ENCODE measurements around the gene GAPDHS. TPM values are rescaled to one million over a fixed set of nuclear protein-coding genes. Genes with fewer than 3 reads are reported as not detected.

Gene GAPDHS
- total RNA-seq, 1 experiment from 2014 or later: 3.6 TPM

GRCh38 chr19:35508129-35508528, 25.1 kb upstream of the GAPDHS start:
- in situ Hi-C loops (cut with HindIII; ENCODE audit: low pct_unique_long_range_greater_than_20kb, low sequenced_read_pairs): no loop called here
- no peak for DNase-seq (ENCODE audit: low read depth, low spot score)

GRCh38 chr19:35509018-35509652, 24.1 kb upstream of the GAPDHS start:
- no peak for DNase-seq (ENCODE audit: low read depth, low spot score)
- in situ Hi-C loops (cut with HindIII; ENCODE audit: low pct_unique_long_range_greater_than_20kb, low sequenced_read_pairs): no loop called here

DNA sequence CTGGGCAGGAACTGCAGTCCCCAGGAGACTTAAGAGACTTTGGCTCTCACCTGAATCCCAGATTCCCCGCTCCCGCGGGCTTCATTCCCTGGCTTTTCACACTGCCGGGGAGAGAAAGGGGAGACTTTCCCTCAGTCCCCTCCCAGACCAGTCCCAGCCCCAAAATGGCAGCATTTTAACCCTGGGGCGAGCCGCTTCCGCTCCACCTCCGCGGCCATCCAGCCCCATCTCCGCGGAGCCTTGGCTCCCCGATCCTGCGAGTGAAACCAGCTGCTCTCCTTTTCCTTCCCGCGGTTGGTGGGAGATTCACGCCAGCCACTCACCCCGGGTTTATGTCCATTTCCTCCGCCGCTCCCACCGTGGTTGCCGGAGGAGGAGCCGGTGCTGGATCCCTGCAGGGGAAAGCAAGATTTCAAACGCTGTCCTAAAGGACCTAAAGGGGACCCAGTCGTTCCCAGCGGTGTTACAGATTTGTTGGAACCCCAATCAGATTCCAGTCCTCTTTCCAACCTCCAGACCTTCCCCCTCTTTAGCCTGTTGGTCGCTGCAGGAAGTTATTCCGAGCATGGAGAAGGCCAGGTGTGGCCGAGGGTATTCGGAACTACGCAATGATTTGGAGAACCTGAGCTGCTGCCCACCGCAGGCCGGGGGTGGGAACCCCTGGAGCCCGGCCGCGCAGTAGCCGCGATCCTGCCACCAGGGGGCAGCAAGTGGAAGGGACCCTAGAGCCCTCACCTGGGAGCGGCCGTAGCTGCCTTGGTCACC, 23.2 kb upstream of the GAPDHS start:
- in situ Hi-C loops (cut with HindIII; ENCODE audit: low pct_unique_long_range_greater_than_20kb, low sequenced_read_pairs): no loop called here
- DNase-seq (ENCODE audit: low read depth, low spot score): peak; percentile 64

GRCh38 chr19:35510626-35510964, 22.7 kb upstream of the GAPDHS start:
- no peak for DNase-seq (ENCODE audit: low read depth, low spot score)
- in situ Hi-C loops (cut with HindIII; ENCODE audit: low pct_unique_long_range_greater_than_20kb, low sequenced_read_pairs): no loop called here

DNA sequence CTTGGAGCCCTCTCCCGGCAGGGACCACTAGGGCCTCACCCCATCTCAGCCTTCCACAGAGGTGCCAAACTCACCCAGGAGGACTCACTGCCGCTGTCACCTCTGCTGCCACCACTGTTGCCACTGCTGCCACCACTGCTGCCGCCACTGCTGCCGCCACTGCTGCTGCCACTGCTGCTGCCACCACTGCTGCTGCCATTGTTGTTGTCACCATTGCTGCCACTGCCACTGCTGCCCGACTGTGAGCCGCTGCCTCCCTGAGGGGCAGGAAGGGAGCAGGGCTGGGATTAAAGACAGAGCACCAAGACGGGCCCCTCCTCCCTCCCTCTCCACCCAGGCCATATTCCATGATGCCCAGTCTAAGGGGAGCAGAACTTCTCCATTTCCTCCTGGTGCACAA, 21.9 kb upstream of the GAPDHS start:
- DNase-seq (ENCODE audit: low read depth, low spot score): no peak
- in situ Hi-C loops (cut with HindIII; ENCODE audit: low pct_unique_long_range_greater_than_20kb, low sequenced_read_pairs): no loop called here

DNA sequence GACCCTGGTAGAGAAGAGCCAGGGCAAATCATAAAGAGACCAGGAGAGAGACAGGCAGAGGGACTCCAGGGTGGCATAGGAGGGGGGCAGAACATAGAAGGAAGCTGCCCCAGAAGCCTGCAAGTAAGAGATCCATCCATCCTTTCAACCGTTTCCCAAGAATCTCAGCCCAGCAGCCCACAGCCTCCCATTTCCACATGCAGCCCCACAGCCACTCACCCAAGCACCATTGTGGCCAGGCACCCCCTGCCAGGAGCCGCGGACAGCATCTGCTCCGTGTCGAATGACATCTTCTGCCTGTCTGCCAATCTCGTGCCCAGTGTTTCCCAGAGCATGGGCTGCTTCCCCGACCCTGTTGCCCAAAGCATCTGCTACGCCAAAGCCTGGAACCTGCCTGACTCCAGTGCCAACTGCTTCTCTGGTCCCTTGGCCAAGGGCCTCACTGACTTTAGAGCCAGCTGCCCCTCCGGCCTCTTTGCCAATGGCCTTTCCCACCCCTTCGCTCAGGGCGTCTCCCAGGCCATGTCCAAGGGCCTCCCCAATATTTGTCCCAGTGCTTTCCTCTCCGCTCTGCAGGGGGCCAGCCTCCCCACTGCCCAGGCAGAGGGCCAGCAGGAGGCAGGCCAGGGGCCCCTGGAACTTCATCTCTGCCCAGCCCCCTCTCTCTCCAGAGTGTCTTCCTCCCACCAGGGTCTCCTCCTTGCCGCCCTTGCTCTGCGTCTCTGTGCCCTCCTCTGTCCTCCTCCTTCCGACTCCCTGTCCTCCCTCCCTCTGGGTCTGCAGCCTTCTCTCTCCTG, 20.2 kb upstream of the GAPDHS start:
- in situ Hi-C loops (cut with HindIII; ENCODE audit: low pct_unique_long_range_greater_than_20kb, low sequenced_read_pairs): no loop called here

DNA sequence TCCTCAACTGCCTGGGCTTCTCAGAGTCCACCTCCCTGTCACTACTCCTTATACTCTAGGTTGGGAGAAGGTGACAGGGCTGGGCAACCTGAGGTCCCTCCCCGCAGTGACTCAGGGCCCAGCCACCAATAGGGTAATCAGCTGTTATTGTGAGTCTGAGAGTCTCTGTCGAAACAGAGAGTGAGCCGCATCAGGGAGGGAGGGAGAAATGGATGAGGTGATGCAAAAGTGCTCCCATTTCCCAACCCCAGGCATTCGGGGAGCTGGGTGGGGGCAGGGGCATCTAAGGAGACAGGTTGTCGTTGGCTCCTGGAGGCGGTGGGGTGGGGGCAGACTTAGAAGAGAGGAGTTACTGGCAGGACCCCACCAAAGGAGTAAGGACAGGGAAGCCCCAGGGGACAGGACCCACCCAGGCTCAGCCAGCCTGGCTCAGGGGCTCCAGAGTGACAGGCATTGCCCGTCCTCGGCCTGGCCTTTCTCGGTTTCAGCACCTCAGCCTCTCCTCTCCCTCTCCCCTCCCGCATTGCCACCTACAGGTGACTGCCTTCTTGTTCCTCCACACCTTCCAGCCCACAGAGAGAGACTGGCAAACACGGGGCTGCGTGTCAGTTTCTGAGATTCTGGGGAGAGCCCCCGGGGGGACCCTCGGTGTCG, 19.5 kb upstream of the GAPDHS start, which contains the start of gene DMKN:
TSS of gene DMKN (minus strand) at position 22 of the 654 bp plus-strand sequence. CDS start 174 bp downstream, outside the sequence.
- in situ Hi-C loops (cut with HindIII; ENCODE audit: low pct_unique_long_range_greater_than_20kb, low sequenced_read_pairs): no loop called here
- DNase-seq (ENCODE audit: low read depth, low spot score): no peak

More for the DNA sequence above, 20.2 kb upstream of the GAPDHS start:
- DNase-seq (ENCODE audit: low read depth, low spot score): no peak

DNA sequence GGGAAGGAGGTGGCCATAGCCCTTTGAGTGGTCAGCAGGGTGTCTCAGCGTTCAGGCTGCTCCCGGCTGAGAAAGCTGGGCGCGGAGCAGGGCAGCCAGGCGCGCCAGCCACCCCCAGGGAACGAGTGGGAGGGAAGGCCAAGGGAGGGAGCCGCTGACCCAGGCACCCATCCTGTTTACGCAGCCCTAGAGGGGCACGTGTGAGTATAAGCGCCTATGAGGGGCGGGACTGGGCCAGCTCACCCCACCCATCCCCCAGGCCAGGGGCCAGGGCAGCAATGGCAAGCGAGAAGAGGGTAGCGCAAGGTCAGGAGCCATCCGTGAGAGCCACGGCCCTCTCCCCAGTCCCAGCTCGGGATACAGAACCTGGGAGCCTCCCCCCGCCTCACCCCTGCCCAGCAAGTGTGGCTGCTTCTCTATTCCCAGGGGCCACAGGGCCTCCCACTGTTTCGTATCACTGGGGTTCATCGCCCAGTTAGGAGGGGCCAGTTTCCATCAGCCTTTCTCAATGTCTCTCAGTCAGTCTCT, 18.9 kb upstream of the GAPDHS start:
- in situ Hi-C loops (cut with HindIII; ENCODE audit: low pct_unique_long_range_greater_than_20kb, low sequenced_read_pairs): no loop called here
- DNase-seq (ENCODE audit: low read depth, low spot score): no peak

- in situ Hi-C loops (cut with HindIII; ENCODE audit: low pct_unique_long_range_greater_than_20kb, low sequenced_read_pairs): no loop called here
- no peak for DNase-seq (ENCODE audit: low read depth, low spot score)
Measured at GRCh38 chr19:35516310-35516709, 16.9 kb upstream of the GAPDHS start.

DNA sequence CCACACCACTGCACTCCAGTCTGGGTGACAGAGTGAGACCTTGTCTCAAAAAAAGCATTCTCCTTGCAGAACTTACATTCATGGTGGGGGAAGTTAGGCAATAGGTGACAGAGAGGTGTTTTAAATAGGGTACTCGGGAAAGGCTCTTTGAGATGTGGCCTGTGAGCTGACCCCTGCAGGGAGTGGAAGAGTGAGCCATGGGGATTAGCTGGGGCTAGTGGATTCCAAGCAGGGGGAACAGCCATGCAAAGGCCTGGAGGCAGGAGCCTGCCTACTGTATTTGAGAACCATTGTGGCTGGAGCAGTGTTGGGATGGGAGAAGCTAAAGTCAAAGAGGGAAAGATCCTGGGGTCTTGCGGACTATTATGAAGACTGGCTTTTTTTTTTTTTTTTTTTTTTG, 15.9 kb upstream of the GAPDHS start:
- in situ Hi-C loops (cut with HindIII; ENCODE audit: low pct_unique_long_range_greater_than_20kb, low sequenced_read_pairs): no loop called here
- DNase-seq (ENCODE audit: low read depth, low spot score): no peak

GRCh38 chr19:35518313-35518712, 14.9 kb upstream of the GAPDHS start:
- in situ Hi-C loops (cut with HindIII; ENCODE audit: low pct_unique_long_range_greater_than_20kb, low sequenced_read_pairs): no loop called here
- DNase-seq (ENCODE audit: low read depth, low spot score): peak; percentile 90

- DNase-seq (ENCODE audit: low read depth, low spot score): no peak
- in situ Hi-C loops (cut with HindIII; ENCODE audit: low pct_unique_long_range_greater_than_20kb, low sequenced_read_pairs): no loop called here
Measured at GRCh38 chr19:35519291-35519690, 14.0 kb upstream of the GAPDHS start.

DNA sequence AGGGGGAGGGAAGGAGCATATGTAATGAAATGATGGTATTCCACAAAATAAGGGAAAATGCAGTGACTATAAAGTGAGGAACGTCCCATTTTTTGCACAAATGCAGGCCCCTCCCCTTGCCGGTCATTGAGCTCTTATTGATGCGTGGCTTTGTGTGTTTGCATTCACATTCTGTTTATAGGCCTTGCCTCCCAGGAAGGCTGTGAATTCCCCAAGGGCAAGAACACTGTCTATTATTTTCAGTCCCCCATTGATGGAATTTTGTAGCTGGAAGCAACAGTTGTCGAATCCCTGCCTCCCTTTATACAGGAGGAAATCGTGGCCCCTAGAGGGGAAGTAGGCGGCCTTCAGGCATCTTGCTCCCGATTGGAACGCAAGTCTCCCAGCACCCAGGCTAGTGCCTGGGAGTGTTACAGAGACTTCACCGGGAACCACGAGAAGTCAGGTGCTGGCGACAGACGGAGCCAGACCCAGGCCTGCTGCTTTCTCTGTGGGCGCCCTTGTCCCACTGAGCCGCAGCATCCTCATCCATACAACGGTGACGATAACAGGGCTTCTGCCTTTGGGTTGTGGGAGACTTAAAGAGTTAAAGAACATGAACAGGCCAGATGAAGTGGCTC, 12.0 kb upstream of the GAPDHS start:
- in situ Hi-C loops (cut with HindIII; ENCODE audit: low pct_unique_long_range_greater_than_20kb, low sequenced_read_pairs): no loop called here
- peak; percentile 54 for DNase-seq (ENCODE audit: low read depth, low spot score)

GRCh38 chr19:35522745-35523327, 10.4 kb upstream of the GAPDHS start:
- in situ Hi-C loops (cut with HindIII; ENCODE audit: low pct_unique_long_range_greater_than_20kb, low sequenced_read_pairs): no loop called here

GRCh38 chr19:35524181-35524837, 8.9 kb upstream of the GAPDHS start:
- no peak for DNase-seq (ENCODE audit: low read depth, low spot score)
- in situ Hi-C loops (cut with HindIII; ENCODE audit: low pct_unique_long_range_greater_than_20kb, low sequenced_read_pairs): no loop called here

More at GRCh38 chr19:35522745-35523327, 10.4 kb upstream of the GAPDHS start:
- DNase-seq (ENCODE audit: low read depth, low spot score): no peak

DNA sequence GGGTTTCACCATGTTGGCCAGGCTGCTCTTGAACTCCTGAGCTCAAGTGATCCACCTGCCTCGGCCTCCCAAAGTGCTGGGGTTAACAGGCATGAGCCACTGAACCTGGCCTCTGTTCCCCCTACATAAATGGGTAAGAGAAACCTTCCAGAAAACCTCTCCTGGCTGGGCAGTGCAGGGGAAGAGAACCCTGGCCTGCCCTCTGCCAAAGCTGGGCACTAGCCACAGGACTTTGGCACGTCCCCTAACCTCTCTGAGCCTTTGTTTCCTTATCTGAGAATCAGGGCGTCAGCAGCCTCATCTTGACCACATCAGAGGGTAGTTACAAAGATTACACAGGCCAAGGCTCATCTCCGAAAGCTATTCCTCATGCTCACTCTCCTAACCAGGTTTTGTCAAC, 7.4 kb upstream of the GAPDHS start:
- no peak for DNase-seq (ENCODE audit: low read depth, low spot score)
- in situ Hi-C loops (cut with HindIII; ENCODE audit: low pct_unique_long_range_greater_than_20kb, low sequenced_read_pairs): no loop called here
